MCF 10A (cell line): ENCODE results near the gene PTH2R. TPM values are rescaled to one million over a fixed set of nuclear protein-coding genes. Genes with fewer than 3 reads are reported as not detected.

Experiments
- BruUV-seq: library from RNA; stranded (reverse); fragments of 400-500 nt; replicated peaks from 2 replicates; lab custom pipeline; 2021; lab: Mats Ljungman, UMichigan
- CTCF ChIA-PET: fragments of 300-600 bp; sonication (Branson Sonifier 250); formaldehyde crosslinking; extraction: SDS; loops from one replicate; lab custom pipeline; 2021; ENCODE audit warnings: antibody characterized with exemption, inconsistent platforms; lab: Yijun Ruan, JAX
- POLR2A ChIA-PET: fragments of 300-600, 350-650 bp; sonication (Branson Sonifier 250); formaldehyde crosslinking; extraction: SDS; loops from one replicate; lab custom pipeline; 2020; ENCODE audit warnings: antibody characterized with exemption, inconsistent platforms; lab: Yijun Ruan, JAX
- DNase-seq: peaks from one replicate; pipeline ENCODE4 v3.0.0-alpha.2; 2018; ENCODE audit not compliant: unreplicated experiment
- H3K27ac Mint-ChIP-seq: one replicate; pipeline ENCODE4 v1.8.0; 2022; ENCODE audit warnings: mild to moderate bottlenecking, low read depth, mixed read lengths; ENCODE audit not compliant: unreplicated experiment
- H3K27me3 Mint-ChIP-seq: one replicate; pipeline ENCODE4 v1.8.0; 2022; ENCODE audit warnings: mixed read lengths; ENCODE audit not compliant: insufficient read depth, unreplicated experiment
- H3K36me3 Mint-ChIP-seq: one replicate; pipeline ENCODE4 v1.8.0; 2022; ENCODE audit warnings: mild to moderate bottlenecking, moderate library complexity, mixed read lengths; ENCODE audit not compliant: insufficient read depth, unreplicated experiment
- H3K4me1 Mint-ChIP-seq: one replicate; pipeline ENCODE4 v1.8.0; 2022; ENCODE audit warnings: mixed read lengths; ENCODE audit not compliant: insufficient read depth, unreplicated experiment
- H3K4me3 Mint-ChIP-seq: one replicate; pipeline ENCODE4 v1.8.0; 2022; ENCODE audit warnings: mild to moderate bottlenecking, moderate library complexity, mixed read lengths; ENCODE audit not compliant: unreplicated experiment
- H3K9me3 Mint-ChIP-seq: one replicate; pipeline ENCODE4 v1.8.0; 2022; ENCODE audit warnings: mixed read lengths; ENCODE audit not compliant: unreplicated experiment
- intact Hi-C: fragments of 100-400 bp; cut with micrococcal nuclease; formaldehyde crosslinking; loops from 2 replicates; pipeline ENCODE4 v1.14.1; 2022
- total RNA-seq: library from RNA; stranded (reverse); gene quantifications from 2 replicates; pipeline ENCODE4 v1.2.3, GENCODE V29; 2022
- TF ChIP-seq, protein P1 (sequence below): fragments of 200-600 bp; IDR thresholded peaks from one replicate; pipeline ENCODE4 v1.8.0; 2022; ENCODE audit warnings: antibody characterized with exemption, mild to moderate bottlenecking; ENCODE audit not compliant: unreplicated experiment

Gene PTH2R
- total RNA-seq, 1 experiment from 2014 or later: not detected

DNA sequence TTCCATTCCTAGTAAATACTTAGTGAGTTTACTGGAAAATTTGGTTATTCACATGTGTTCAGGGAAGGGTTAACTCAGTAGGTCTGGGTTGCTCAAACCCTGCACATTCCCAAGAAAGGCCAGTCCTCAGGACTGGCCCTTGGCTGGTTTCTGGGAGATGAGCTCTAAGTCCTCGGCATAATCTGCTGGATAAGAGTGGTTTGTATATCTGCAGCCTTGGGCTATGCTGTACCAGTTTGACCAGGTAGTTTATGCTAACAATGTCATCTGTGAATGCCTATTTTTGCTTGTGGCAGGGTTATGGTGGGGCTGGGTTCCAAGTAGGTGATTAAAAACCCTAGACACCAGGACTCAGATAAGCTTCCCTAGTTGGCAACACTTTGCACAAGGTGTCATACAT is 7.4 kb upstream of the PTH2R start:
- no peak for DNase-seq
- peaks cover 4% of the 10 kb centered on the region for H3K36me3 Mint-ChIP-seq

DNA sequence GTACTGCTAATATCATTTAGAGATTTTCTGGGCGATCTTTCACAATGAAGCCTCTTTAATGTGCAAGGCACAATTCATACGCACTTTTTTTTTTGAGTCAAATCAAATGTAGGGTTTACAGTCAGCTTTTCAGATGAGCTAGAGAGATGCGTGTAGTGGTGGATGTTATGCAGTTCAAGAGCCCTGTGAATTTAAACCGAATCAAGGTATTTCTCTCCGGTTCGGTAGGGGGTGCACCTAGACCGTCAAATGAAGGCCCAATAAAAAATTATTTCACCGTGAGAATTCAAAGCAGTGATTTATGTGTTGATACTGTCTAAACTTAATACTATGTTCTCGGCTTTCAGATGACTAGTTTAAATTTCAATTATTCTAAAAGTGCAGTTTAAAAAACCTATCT is 1.1 kb downstream of the PTH2R start:
- no peak for DNase-seq
- no peaks in the 10 kb centered on the region for H3K36me3 Mint-ChIP-seq
- TF ChIP-seq, protein P1, sequence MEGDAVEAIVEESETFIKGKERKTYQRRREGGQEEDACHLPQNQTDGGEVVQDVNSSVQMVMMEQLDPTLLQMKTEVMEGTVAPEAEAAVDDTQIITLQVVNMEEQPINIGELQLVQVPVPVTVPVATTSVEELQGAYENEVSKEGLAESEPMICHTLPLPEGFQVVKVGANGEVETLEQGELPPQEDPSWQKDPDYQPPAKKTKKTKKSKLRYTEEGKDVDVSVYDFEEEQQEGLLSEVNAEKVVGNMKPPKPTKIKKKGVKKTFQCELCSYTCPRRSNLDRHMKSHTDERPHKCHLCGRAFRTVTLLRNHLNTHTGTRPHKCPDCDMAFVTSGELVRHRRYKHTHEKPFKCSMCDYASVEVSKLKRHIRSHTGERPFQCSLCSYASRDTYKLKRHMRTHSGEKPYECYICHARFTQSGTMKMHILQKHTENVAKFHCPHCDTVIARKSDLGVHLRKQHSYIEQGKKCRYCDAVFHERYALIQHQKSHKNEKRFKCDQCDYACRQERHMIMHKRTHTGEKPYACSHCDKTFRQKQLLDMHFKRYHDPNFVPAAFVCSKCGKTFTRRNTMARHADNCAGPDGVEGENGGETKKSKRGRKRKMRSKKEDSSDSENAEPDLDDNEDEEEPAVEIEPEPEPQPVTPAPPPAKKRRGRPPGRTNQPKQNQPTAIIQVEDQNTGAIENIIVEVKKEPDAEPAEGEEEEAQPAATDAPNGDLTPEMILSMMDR: peak; percentile 27
- intact Hi-C loops: loop anchor here (10.0 kb wide), 1 partner anchor 1147 kb away; no protein-coding TSS in a partner anchor
- H3K9me3 Mint-ChIP-seq: no peaks in the 10 kb centered on the region
- ChIA-PET CTCF (interaction anchor here (0.6 to 1.4 kb wide), 10 partner anchors 9 to 1378 kb away, joined by 3 to 7 read pairs (median 4); no protein-coding TSS in a partner anchor), POLR2A (no interaction called here)
- no peak overlapping the region for H3K4me3 Mint-ChIP-seq
- BruUV-seq: no TSS peak
- H3K4me1 Mint-ChIP-seq: no peaks in the 10 kb centered on the region
- peaks cover 55% of the 10 kb centered on the region for H3K27me3 Mint-ChIP-seq
- no peak overlapping the region for H3K27ac Mint-ChIP-seq

More for the DNA sequence above, 7.4 kb upstream of the PTH2R start:
- no peaks in the 10 kb centered on the region for H3K4me1 Mint-ChIP-seq
- TF ChIP-seq, protein P1: no peak
- no TSS peak for BruUV-seq
- ChIA-PET POLR2A (interaction anchor here (1.2 kb wide), 1 partner anchor 922 kb away, joined by 3 read pairs; no protein-coding TSS in a partner anchor), CTCF (interaction anchor here (0.6 to 1.0 kb wide), 2 partner anchors 419 to 930 kb away, joined by 3 read pairs; no protein-coding TSS in a partner anchor)
- peaks cover 48% of the 10 kb centered on the region for H3K27me3 Mint-ChIP-seq
- H3K9me3 Mint-ChIP-seq: no peaks in the 10 kb centered on the region
- no peak overlapping the region for H3K27ac Mint-ChIP-seq
- intact Hi-C loops: no loop called here
- H3K4me3 Mint-ChIP-seq: no peak overlapping the region

DNA sequence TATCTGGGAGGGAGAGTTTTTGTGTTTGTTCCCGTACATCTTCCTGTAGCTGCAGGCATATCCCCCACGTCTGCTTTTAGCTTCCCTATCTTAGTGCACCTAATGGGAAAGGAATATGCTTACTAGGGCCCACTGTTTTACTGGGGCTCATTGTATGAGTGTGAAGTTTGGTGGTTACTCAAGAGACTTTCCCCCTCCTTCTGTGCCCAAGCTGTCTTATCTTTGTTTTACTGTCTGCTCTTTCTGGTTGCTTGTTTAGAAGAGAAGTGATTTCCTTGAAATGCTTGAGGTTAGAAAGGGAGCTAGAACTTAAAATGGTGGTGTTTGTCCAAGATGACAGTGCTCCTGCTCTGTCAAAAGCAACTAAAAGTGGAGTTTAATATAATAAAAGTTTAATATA is 7.3 kb downstream of the PTH2R start:
- peaks cover 67% of the 10 kb centered on the region for H3K27me3 Mint-ChIP-seq
- TF ChIP-seq, protein P1: no peak
- no peaks in the 10 kb centered on the region for H3K36me3 Mint-ChIP-seq
- H3K4me1 Mint-ChIP-seq: no peaks in the 10 kb centered on the region
- CTCF ChIA-PET: interaction anchor here (0.6 kb wide), 1 partner anchor 19 kb away, joined by 3 read pairs; no protein-coding TSS in a partner anchor
- H3K9me3 Mint-ChIP-seq: no peaks in the 10 kb centered on the region
- H3K27ac Mint-ChIP-seq: no peak overlapping the region
- POLR2A ChIA-PET: interaction anchor here (0.6 kb wide), 1 partner anchor 10 kb away, joined by 3 read pairs; no protein-coding TSS in a partner anchor
- no peak for DNase-seq
- no peak overlapping the region for H3K4me3 Mint-ChIP-seq
- intact Hi-C loops: no loop called here
- no TSS peak for BruUV-seq

DNA sequence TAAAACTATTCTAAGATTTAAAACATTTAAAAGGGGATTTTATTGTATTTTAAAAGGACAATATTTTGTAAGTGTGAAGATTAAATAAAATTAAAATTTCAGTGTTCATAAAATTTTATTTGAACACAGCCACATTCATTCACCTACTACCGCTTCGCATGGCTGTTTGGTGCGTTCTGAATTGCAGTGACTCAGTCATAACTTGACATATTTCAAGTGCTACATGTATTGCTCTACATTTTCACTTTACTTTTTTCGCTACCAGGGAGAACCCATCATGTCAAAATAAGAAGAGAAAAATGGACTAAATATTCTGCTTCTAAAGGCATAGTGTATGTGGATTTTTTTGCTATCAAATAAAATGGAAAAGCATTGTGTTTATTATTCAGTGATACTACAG is 8.7 kb downstream of the PTH2R start:
- H3K9me3 Mint-ChIP-seq: no peaks in the 10 kb centered on the region
- TF ChIP-seq, protein P1: no peak
- no peaks in the 10 kb centered on the region for H3K36me3 Mint-ChIP-seq
- peaks cover 54% of the 10 kb centered on the region for H3K27me3 Mint-ChIP-seq
- intact Hi-C loops: no loop called here
- CTCF ChIA-PET: interaction anchor here (0.6 to 1.3 kb wide), 2 partner anchors 23 to 919 kb away, joined by 4 read pairs; no protein-coding TSS in a partner anchor
- H3K27ac Mint-ChIP-seq: no peak overlapping the region
- POLR2A ChIA-PET: no interaction called here
- no TSS peak for BruUV-seq
- no peak for DNase-seq
- no peaks in the 10 kb centered on the region for H3K4me1 Mint-ChIP-seq
- H3K4me3 Mint-ChIP-seq: no peak overlapping the region
